K562 (cell line): Measurements from ENCODE around the gene KRT26. TPM values are rescaled to one million over a fixed set of nuclear protein-coding genes. Genes with fewer than 3 reads are reported as not detected.

Experiments
- ATF1 ChIP-seq, 2 experiments: fragments of 450-650 bp in 1 of 2; IDR thresholded peaks; 2 replicates each; pipeline ENCODE4 v1.6.1; 2016; ENCODE audit warnings: missing compliant biosample characterization in 1 of 2, missing genetic modification characterization in 1 of 2
- CEBPZ ChIP-seq: fragments of 150-350 bp; IDR thresholded peaks from 2 replicates; pipeline ENCODE4 v1.6.1; 2014; ENCODE audit warnings: low read depth, mild to moderate bottlenecking, low read length, borderline replicate concordance
- ETS2 ChIP-seq: IDR thresholded peaks from 2 replicates; pipeline ENCODE4 v1.6.1; 2016; ENCODE audit warnings: borderline replicate concordance, missing genetic modification characterization, mild to moderate bottlenecking, moderate library complexity, missing compliant biosample characterization; ENCODE audit not compliant: poor library complexity, severe bottlenecking
- FOXJ3 ChIP-seq: sonication (generic); formaldehyde crosslinking; IDR thresholded peaks from 2 replicates; pipeline ENCODE4 v1.4.0; 2020; ENCODE audit warnings: mild to moderate bottlenecking, missing genetic modification reagents
- FOXM1 ChIP-seq, 2 experiments: fragments of 450-650 bp in 1 of 2; sonication (generic) in 1 of 2; formaldehyde crosslinking in 1 of 2; IDR thresholded peaks; 2 replicates each; pipeline versions ENCODE4 v1.6.1 to v1.9.0; 2017 to 2022; ENCODE audit warnings: low read depth in 2 of 2, mild to moderate bottlenecking in 2 of 2, missing genetic modification reagents in 1 of 2, moderate library complexity in 1 of 2
- HDAC1 ChIP-seq, 2 experiments: fragments of 450-650 bp; IDR thresholded peaks; 2 replicates each; pipeline ENCODE4 v1.6.1; 2016 to 2017; ENCODE audit warnings: inconsistent platforms in 1 of 2, mild to moderate bottlenecking in 1 of 2, moderate library complexity in 1 of 2
- KLF6 ChIP-seq: fragments of 250-450 bp; sonication (Bioruptor Pico); IDR thresholded peaks from 2 replicates; pipeline ENCODE4 v1.4.0; 2020; ENCODE audit warnings: mild to moderate bottlenecking, moderate library complexity, borderline replicate concordance
- MXI1 ChIP-seq: IDR thresholded peaks from 2 replicates; pipeline ENCODE4 v1.6.1; 2011; ENCODE audit warnings: low read depth, mild to moderate bottlenecking, improper control_type of control experiment, low read length
- PHF8 ChIP-seq: fragments of 200-600 bp; sonication (generic); IDR thresholded peaks from 2 replicates; pipeline ENCODE4 v1.6.1; 2012; ENCODE audit warnings: mixed run types, mild to moderate bottlenecking, inconsistent platforms, low read length, moderate library complexity, borderline replicate concordance
- POLR2B ChIP-seq: fragments of 450-650 bp; IDR thresholded peaks from 2 replicates; pipeline ENCODE4 v1.6.1; 2018; ENCODE audit warnings: low read depth; ENCODE audit not compliant: partially characterized antibody
- RB1 ChIP-seq: fragments of 450-650 bp; IDR thresholded peaks from 2 replicates; pipeline ENCODE4 v1.6.1; 2017; ENCODE audit warnings: low read depth, mild to moderate bottlenecking
- ZBTB1 ChIP-seq: sonication (generic); formaldehyde crosslinking; IDR thresholded peaks from 2 replicates; pipeline ENCODE4 v1.8.1; 2023; ENCODE audit warnings: missing genetic modification reagents, low read depth, mild to moderate bottlenecking, borderline replicate concordance
- ZBTB26 ChIP-seq: fragments of 450-650 bp; formaldehyde crosslinking; IDR thresholded peaks from 2 replicates; pipeline ENCODE4 v1.4.0; 2022; ENCODE audit warnings: missing genetic modification characterization
- ZFP30 ChIP-seq: fragments of 250-450 bp; sonication (Bioruptor Pico); IDR thresholded peaks from 2 replicates; pipeline ENCODE4 v1.8.0; 2022; ENCODE audit warnings: moderate library complexity, mild to moderate bottlenecking, inconsistent platforms, borderline replicate concordance
- ZFX ChIP-seq: sonication (generic); formaldehyde crosslinking; IDR thresholded peaks from 2 replicates; pipeline ENCODE4 v1.8.0; 2022; ENCODE audit warnings: mild to moderate bottlenecking, missing genetic modification reagents, moderate library complexity
- ZNF165 ChIP-seq: fragments of 250-450 bp; sonication (Bioruptor Pico); IDR thresholded peaks from 2 replicates; pipeline ENCODE4 v1.4.0; 2020; ENCODE audit warnings: borderline replicate concordance
- ZNF174 ChIP-seq: fragments of 250-450 bp; sonication (Bioruptor Pico); IDR thresholded peaks from 2 replicates; pipeline ENCODE4 v1.4.0; 2020; ENCODE audit warnings: mild to moderate bottlenecking
- ZNF717 ChIP-seq: fragments of 250-450 bp; sonication (Bioruptor Pico); IDR thresholded peaks from 2 replicates; pipeline ENCODE4 v1.5.0; 2021
- ZSCAN32 ChIP-seq: fragments of 450-650 bp; formaldehyde crosslinking; IDR thresholded peaks from 2 replicates; pipeline ENCODE4 v1.4.0; 2020; ENCODE audit warnings: mild to moderate bottlenecking, moderate library complexity
- polyA plus RNA-seq, 8 experiments: library from polyadenylated mRNA; depleted of rRNA in 4 of 8; stranded (reverse) in 5 of 8; unstranded in 3 of 8; fragments of >200 nt; fragmentation: Nextera tagmentation in 2 of 8; fragmentation: Illumina TruSeq in 1 of 8; extraction: Ambion mirVana in 2 of 8; extraction: Trizol in 1 of 8; gene quantifications; 2 replicates each; pipeline versions ENCODE4 v1.2.1 to v1.2.3, GENCODE V29; 2011 to 2014; ENCODE audit warnings: inconsistent platforms in 1 of 8, missing spikeins in 1 of 8
- total RNA-seq, 7 experiments: library from RNA; depleted of rRNA in 6 of 7; stranded (reverse); fragments of >200 nt in 6 of 7; fragmentation: Illumina TruSeq in 2 of 7; extraction: Trizol in 2 of 7; gene quantifications; 2 replicates each; pipeline versions ENCODE4 v1.2.1 to v1.2.3, GENCODE V29; 2011 to 2021; ENCODE audit warnings: low replicate concordance in 1 of 7

KRT26 gene
- total and polyA plus RNA-seq, 9 of the 15 experiments (the other 6 are each of a cell fraction or from before 2014, with no cell fraction given), result not detected

GRCh38 chr17:40818733-40819527, 46.9 kb upstream of the KRT26 start (continued):
- TF ChIP-seq ZNF165 (CRISPR knock-in tag) (no peak), FOXM1 (IDR thresholded peaks at IDR 0.05; ENCODE audit: low read depth) (peak; percentile 61), FOXM1 (CRISPR knock-in tag; IDR thresholded peaks at IDR 0.05; ENCODE audit: low read depth) (no peak), MXI1 (no peak), PHF8 (peak; percentile 73; the same call in 1 of the 2 replicates), POLR2B (peak; percentile 83), ATF1 (CRISPR knock-in tag; IDR thresholded peaks at IDR 0.05) (no peak), ATF1 (tag; IDR thresholded peaks at IDR 0.05) (peak; percentile 54; the same call in 1 of the 2 replicates), FOXJ3 (CRISPR knock-in tag) (no peak), ZFX (CRISPR knock-in tag) (no peak; the same call in none of the 2 replicates), ETS2 (tag) (no peak), HDAC1 (IDR thresholded peaks at IDR 0.05) (peak in 1 of 2 experiments; percentile 38; a peak in 2 of 4 replicates), ZSCAN32 (peak; percentile 28; the same call in 1 of the 2 replicates), ZBTB26 (0 out of 2 replicates have a peak, but pooled peaks have one; percentile 25), ZBTB1 (CRISPR knock-in tag) (peak; percentile 58; the same call in 1 of the 2 replicates), ZNF174 (peak; percentile 70; the same call in 1 of the 2 replicates), ZNF717 (no peak), KLF6 (peak; percentile 41; the same call in 1 of the 2 replicates), CEBPZ (no peak), ZFP30 (peak; percentile 44; the same call in 1 of the 2 replicates), RB1 (peak; percentile 84)
